Psoas muscle (tissue), 8 donors: ENCODE data around the gene KLHL10. TPM values are rescaled to one million over a fixed set of nuclear protein-coding genes. Genes with fewer than 3 reads are reported as not detected.
A peak's percentile ranks its signal among the peaks of the same experiment; 100 is the strongest.

Experiments used
- ATAC-seq, 4 donors: fragments of 200-7000 bp; cut with Tn5 transposase; one replicate each; pipeline ENCODE4 v1.9.1; 2020; ENCODE audit warnings: moderate library complexity in 3 of 4, mild to moderate bottlenecking in 2 of 4
- DNase-seq, 2 donors: peaks; one replicate each; pipeline ENCODE4 v3.0.0-alpha.2; 2020
- H3K27ac ChIP-seq: fragments of 200-600 bp; one replicate; pipeline ENCODE4 v1.8.0; 2022
- H3K27me3 ChIP-seq, 3 donors: fragments of 200-600 bp in 1 of 3; one replicate each; pipeline versions ENCODE4 v1.6.1 to v1.8.0; 2013 to 2022; ENCODE audit warnings: low read length in 2 of 3, mild to moderate bottlenecking in 2 of 3, moderate library complexity in 1 of 3; ENCODE audit not compliant: insufficient read depth in 3 of 3
- H3K36me3 ChIP-seq, 2 donors: fragments of 200-600 bp in 1 of 2; one replicate each; pipeline versions ENCODE4 v1.6.1 to v1.8.0; 2013 to 2022; ENCODE audit warnings: low read depth in 1 of 2, mild to moderate bottlenecking in 1 of 2, moderate library complexity in 1 of 2; ENCODE audit not compliant: insufficient read depth in 1 of 2
- H3K4me1 ChIP-seq: fragments of 200-600 bp; one replicate; pipeline ENCODE4 v1.8.0; 2022
- H3K4me3 ChIP-seq: fragments of 200-600 bp; one replicate; pipeline ENCODE4 v1.8.0; 2022; ENCODE audit warnings: mild to moderate bottlenecking
- H3K9me3 ChIP-seq: fragments of 200-600 bp; one replicate; pipeline ENCODE4 v1.8.0; 2022
- CTCF ChIP-seq: fragments of 200-600 bp; IDR thresholded peaks from one replicate; pipeline ENCODE4 v1.8.0; 2022; ENCODE audit warnings: antibody characterized with exemption
- WGBS, 3 donors: extraction: QIAGEN DNeasy Blood & Tissue Kit; methylation state at CpG; one replicate each; pipeline versions ENCODE4 v1.1.6 to v1.1.7; 2013; 5-methylcytosine and 5-hydroxymethylcytosine counted together
- intact Hi-C, 2 donors: fragments of 100-400 bp; cut with DNase I; formaldehyde crosslinking; loops; one replicate each; pipeline versions ENCODE4 v1.11.0 to v1.14.2; 2022
- polyA plus RNA-seq, 3 donors: library from polyadenylated mRNA; stranded (reverse); fragments of 200-250 nt; gene quantifications; one replicate each; pipeline ENCODE4 v1.2.3, GENCODE V29; 2013
- total RNA-seq, 4 donors: library from RNA; stranded (reverse); fragmentation: NEBNext Ultra II Directional in 2 of 4; extraction: Animal tissue kit (Norgen Biotek cat#: 25700) in 2 of 4; gene quantifications; one replicate each; pipeline versions ENCODE4 v1.2.1 to v1.2.4, GENCODE V29; 2021 to 2023
- donor health status: healthy with polysubstance abuse.
- donor health status: DM: no; HTN: no; CAD: no; lungs with moderate emphysema.
- donor health status: Bipolar disorder and iron deficiency.
- donor health status: healthy.
- donor health status: DM: yes; HTN: yes; CAD: no.
- donor health status: DM: no; HTN: no; CAD: no.
- donor health status: DM: no; HTN: no; CAD: no.
- donor health status: DM: yes; HTN: yes; CAD: no.

KLHL10 gene
- total and polyA plus RNA-seq, 7 donors: 0.04 TPM; not detected in 6

GRCh38 chr17:41796121-41796895, 41.3 kb upstream of the KLHL10 start:
- Histone ChIP-seq H3K27ac (no peak overlapping the region), H3K9me3 (no peaks in the 10 kb centered on the region), H3K4me3 (no peak overlapping the region), H3K27me3 (no peaks in the 10 kb centered on the region), H3K4me1 (peaks cover 4% of the 10 kb centered on the region), H3K36me3 (no peaks in the 10 kb centered on the region)
- ATAC-seq (no peak), DNase-seq (no peak)
- TF ChIP-seq CTCF: no peak
- intact Hi-C loops: no loop called here
- WGBS, 3 donors: 91 to 96% (median 96%) methylated on average over 10 of the region's 10 CpGs

- Histone ChIP-seq H3K4me3 (no peak overlapping the region), H3K4me1 (peaks cover 6% of the 10 kb centered on the region), H3K9me3 (no peaks in the 10 kb centered on the region), H3K27me3 (no peaks in the 10 kb centered on the region), H3K36me3 (no peaks in the 10 kb centered on the region), H3K27ac (no peak overlapping the region)
- no peak for DNase-seq
- intact Hi-C loops: no loop called here
- ATAC-seq: no peak
- 75 to 83% (median 77%) methylated on average over 3 of the region's 3 CpGs for WGBS, 3 donors
- no peak for TF ChIP-seq CTCF
These were observed 40.2 kb upstream of the KLHL10 start for GRCh38 chr17:41797377-41797776.

- WGBS, 3 donors: 85 to 91% (median 87%) methylated on average over 6 to 8 of the region's 8 CpGs
- Histone ChIP-seq H3K4me1 (peaks cover 6% of the 10 kb centered on the region), H3K27ac (no peak overlapping the region), H3K36me3 (no peaks in the 10 kb centered on the region), H3K27me3 (no peaks in the 10 kb centered on the region), H3K9me3 (no peaks in the 10 kb centered on the region), H3K4me3 (no peak overlapping the region)
- intact Hi-C loops: no loop called here
- DNase-seq: no peak
- TF ChIP-seq CTCF: no peak
- ATAC-seq: no peak
These were observed 38.3 kb upstream of the KLHL10 start for GRCh38 chr17:41799366-41799765.

DNA sequence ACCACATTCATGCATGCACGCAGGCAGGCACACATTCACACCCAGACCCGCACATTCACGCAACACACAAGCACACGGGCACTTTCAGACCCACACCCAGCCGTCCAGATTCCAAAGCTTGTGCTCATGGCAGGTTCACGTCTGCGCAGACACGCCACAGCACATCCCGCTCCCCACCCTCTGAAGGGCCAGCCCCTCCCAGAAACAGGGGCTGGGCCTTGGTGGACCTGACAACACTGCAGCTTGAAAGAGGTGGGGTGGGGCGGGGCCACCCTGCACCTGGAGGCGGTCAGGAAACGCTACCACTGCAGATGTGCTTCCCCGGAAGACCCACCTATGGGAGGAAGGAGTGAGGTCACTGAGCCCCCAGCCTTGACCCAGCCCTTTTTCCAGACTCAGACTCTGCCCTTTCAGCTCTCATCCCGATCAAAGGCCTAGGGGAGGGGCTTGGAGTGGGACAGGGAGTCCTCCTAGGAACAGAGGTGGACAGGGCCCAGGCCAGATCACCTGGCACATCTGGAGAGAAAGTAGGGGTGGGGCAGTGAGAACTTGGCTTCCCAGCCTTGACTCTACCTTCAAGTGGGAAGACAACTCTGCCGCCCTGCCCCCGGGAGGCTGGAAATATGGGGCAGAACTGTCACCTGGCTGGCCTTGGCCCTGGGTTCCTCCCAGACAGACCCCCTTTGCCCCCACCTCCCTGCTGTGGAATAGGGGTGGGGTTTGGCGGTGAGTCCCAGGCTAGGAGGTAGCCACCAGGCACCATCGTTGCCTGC, 36.8 kb upstream of the KLHL10 start:
- 61 to 70% (median 66%) methylated on average over 18 of the region's 18 CpGs for WGBS, 3 donors
- intact Hi-C loops: loop anchor here (1.0 kb wide), 1 partner anchor 62 kb away; no protein-coding TSS in a partner anchor
- no peaks in the 10 kb centered on the region for H3K36me3 ChIP-seq
- ATAC-seq (peak; percentile 9 to 43 (median 17)), DNase-seq (no peak)
- H3K4me3 ChIP-seq: no peak overlapping the region
- H3K27me3 ChIP-seq: no peaks in the 10 kb centered on the region
- H3K4me1 ChIP-seq: peaks cover 6% of the 10 kb centered on the region
- H3K27ac ChIP-seq: no peak overlapping the region
- no peaks in the 10 kb centered on the region for H3K9me3 ChIP-seq
- TF ChIP-seq CTCF: no peak
